ENCODE results near the gene GABBR2. TPM values are rescaled to one million over a fixed set of nuclear protein-coding genes. Genes with fewer than 3 reads are reported as not detected.

The GABBR2 gene
- total RNA-seq, 1 donor from 2014 or later = 0.84 TPM

GRCh38 chr9:98584059-98584458, 124.7 kb downstream of the GABBR2 start:
- intact Hi-C loops (cut with DNase I) = no loop called here
- Histone ChIP-seq H3K9me3 (no peaks in the 10 kb centered on the region), H3K27me3 (no peaks in the 10 kb centered on the region), H3K27ac (no peak overlapping the region), H3K4me1 (no peaks in the 10 kb centered on the region), H3K4me3 (no peak overlapping the region), H3K36me3 (no peaks in the 10 kb centered on the region)
- no peak for TF ChIP-seq CTCF (IDR thresholded peaks at IDR 0.05)
- ATAC-seq = no peak
- DNase-seq = no peak

- Histone ChIP-seq H3K4me1 (no peaks in the 10 kb centered on the region), H3K9me3 (no peaks in the 10 kb centered on the region), H3K36me3 (no peaks in the 10 kb centered on the region), H3K27me3 (no peaks in the 10 kb centered on the region), H3K27ac (no peak overlapping the region), H3K4me3 (no peak overlapping the region)
- DNase-seq = no peak
- TF ChIP-seq CTCF (IDR thresholded peaks at IDR 0.05) = no peak
- intact Hi-C loops (cut with DNase I) = no loop called here
- no peak for ATAC-seq
These were observed 125.3 kb downstream of the GABBR2 start for GRCh38 chr9:98583417-98583816.

GRCh38 chr9:98580956-98581355, 127.8 kb downstream of the GABBR2 start:
- H3K36me3 ChIP-seq = no peaks in the 10 kb centered on the region
- no peak overlapping the region for H3K4me3 ChIP-seq
- ATAC-seq = no peak
- TF ChIP-seq CTCF (IDR thresholded peaks at IDR 0.05) = no peak
- no peak for DNase-seq
- H3K4me1 ChIP-seq = no peaks in the 10 kb centered on the region
- intact Hi-C loops (cut with DNase I) = no loop called here
- H3K27ac ChIP-seq = no peak overlapping the region
- no peaks in the 10 kb centered on the region for H3K27me3 ChIP-seq
- H3K9me3 ChIP-seq = no peaks in the 10 kb centered on the region

GRCh38 chr9:98579700-98580099, 129.0 kb downstream of the GABBR2 start:
- H3K27ac ChIP-seq = no peak overlapping the region
- H3K4me3 ChIP-seq = no peak overlapping the region
- ATAC-seq = no peak
- H3K27me3 ChIP-seq = no peaks in the 10 kb centered on the region
- no peaks in the 10 kb centered on the region for H3K4me1 ChIP-seq
- H3K36me3 ChIP-seq = no peaks in the 10 kb centered on the region
- TF ChIP-seq CTCF (IDR thresholded peaks at IDR 0.05) = no peak
- H3K9me3 ChIP-seq = no peaks in the 10 kb centered on the region
- intact Hi-C loops (cut with DNase I) = no loop called here
- no peak for DNase-seq

GRCh38 chr9:98577446-98577845, 131.3 kb downstream of the GABBR2 start:
- Histone ChIP-seq H3K4me3 (no peak overlapping the region), H3K9me3 (no peaks in the 10 kb centered on the region), H3K27me3 (no peaks in the 10 kb centered on the region), H3K4me1 (no peaks in the 10 kb centered on the region), H3K27ac (no peak overlapping the region), H3K36me3 (no peaks in the 10 kb centered on the region)
- no peak for DNase-seq
- intact Hi-C loops (cut with DNase I) = no loop called here
- ATAC-seq = no peak
- no peak for TF ChIP-seq CTCF (IDR thresholded peaks at IDR 0.05)

- Histone ChIP-seq H3K4me1 (no peaks in the 10 kb centered on the region), H3K27ac (no peak overlapping the region), H3K9me3 (no peaks in the 10 kb centered on the region), H3K36me3 (no peaks in the 10 kb centered on the region), H3K4me3 (no peak overlapping the region), H3K27me3 (no peaks in the 10 kb centered on the region)
- DNase-seq = no peak
- intact Hi-C loops (cut with DNase I) = no loop called here
- no peak for TF ChIP-seq CTCF (IDR thresholded peaks at IDR 0.05)
- ATAC-seq = no peak
These were observed 131.9 kb downstream of the GABBR2 start for GRCh38 chr9:98576859-98577258.
